ENCODE results near the gene LARGE1. TPM values are rescaled to one million over a fixed set of nuclear protein-coding genes. Genes with fewer than 3 reads are reported as not detected.

Gene LARGE1
- total and polyA plus RNA-seq, 2 of the 8 experiments (the other 6 are each of a cell fraction or from before 2014, with no cell fraction given) = 43.7 to 83.0 TPM

DNA sequence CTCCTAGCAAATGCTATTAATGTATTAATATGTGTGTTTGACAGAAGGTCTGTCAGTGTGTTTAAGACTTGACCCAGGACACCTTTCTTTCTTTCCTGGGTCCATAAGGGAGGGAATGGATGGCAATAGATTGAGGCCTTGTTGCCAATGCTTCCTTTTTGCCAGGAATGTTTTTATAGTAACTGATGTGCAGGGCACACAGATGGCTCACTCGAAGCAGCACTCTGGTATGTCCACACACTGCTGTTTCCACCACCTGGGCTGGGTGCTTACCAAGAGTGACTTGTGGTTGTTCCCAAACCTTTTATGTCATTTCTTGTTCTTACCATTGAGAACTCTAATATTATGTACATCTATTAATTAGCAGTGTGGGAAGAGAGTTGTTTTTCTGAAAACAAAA lies 465.2 kb downstream of the LARGE1 start:
- H2AFZ ChIP-seq (ENCODE audit: low read length) = no peak overlapping the region
- POLR2A ChIA-PET (ENCODE audit: partially characterized antibody) = no interaction called here
- CTCF ChIA-PET (ENCODE audit: partially characterized antibody) = no interaction called here

More for the DNA sequence above, 465.2 kb downstream of the LARGE1 start:
- FAIRE-seq (no peak), DNase-seq (ENCODE audit: low read depth in 1 of 2, low spot score in 2 of 2) (no peak)
- H3K4me3 ChIP-seq (ENCODE audit: extremely low read depth in 1 of 4, insufficient read depth in 2 of 4, low read depth in 3 of 4, low read length in 4 of 4) = no peak overlapping the region
- H4K20me1 ChIP-seq (replicated peaks in 1 of 2; ENCODE audit: control insufficient read depth in 1 of 2, insufficient read depth in 2 of 2, low read length in 2 of 2) = peaks cover 0 to 6% of the 10 kb centered on the region in 2 experiments
- H3K4ac ChIP-seq (replicated peaks; ENCODE audit: insufficient read length, low read depth, low read length) = no peak overlapping the region
- no peak overlapping the region for H4K91ac ChIP-seq (replicated peaks; ENCODE audit: insufficient read length, low read length)
- H2BK12ac ChIP-seq (ENCODE audit: low read depth, low read length) = no peak overlapping the region
- H2AK5ac ChIP-seq (ENCODE audit: low read depth, low read length) = no peak overlapping the region
- no peak overlapping the region for H2BK20ac ChIP-seq (ENCODE audit: low read length)
- H3K27me3 ChIP-seq (replicated peaks in 1 of 4; ENCODE audit: control insufficient read depth in 3 of 4, extremely low read depth in 1 of 4, insufficient read depth in 3 of 4, low read length in 3 of 4) = no peaks in the 10 kb centered on the region
- no peak overlapping the region for H3K27ac ChIP-seq (ENCODE audit: low read depth, low read length)
- H2BK15ac ChIP-seq (ENCODE audit: low read length) = no peak overlapping the region
- H3K79me2 ChIP-seq (ENCODE audit: control insufficient read depth in 1 of 2, insufficient read depth in 2 of 2, low read length in 2 of 2) = 0 out of 4 replicates have a peak, but pooled peaks cover 0 to 2% of the 10 kb centered on the region in 2 experiments
- H3K9ac ChIP-seq (replicated peaks in 1 of 4; ENCODE audit: extremely low read depth in 1 of 4, low read depth in 3 of 4, low read length in 3 of 4) = no peak overlapping the region
- no peak overlapping the region for H3K23ac ChIP-seq (ENCODE audit: insufficient read length)
- no peaks in the 10 kb centered on the region for H3K9me3 ChIP-seq (ENCODE audit: insufficient read depth in 2 of 2, low read depth in 1 of 2, low read length in 1 of 2)
- H3K4me1 ChIP-seq (replicated peaks in 1 of 4; ENCODE audit: control insufficient read depth in 3 of 4, insufficient read depth in 4 of 4, low read length in 3 of 4) = no peaks in the 10 kb centered on the region
- H3K23me2 ChIP-seq (ENCODE audit: low read depth, low read length) = no peaks in the 10 kb centered on the region
- TF ChIP-seq SP4 (IDR thresholded peaks at IDR 0.05; ENCODE audit: low read length) (no peak), YY1 (IDR thresholded peaks at IDR 0.05; ENCODE audit: low read depth, low read length) (no peak), SRF (IDR thresholded peaks at IDR 0.05; ENCODE audit: low read depth, low read length) (no peak), TBP (IDR thresholded peaks at IDR 0.05; ENCODE audit: low read depth, low read length) (no peak)
- no peak overlapping the region for H2BK5ac ChIP-seq (ENCODE audit: low read depth, low read length)
- no peak overlapping the region for H3K18ac ChIP-seq (ENCODE audit: extremely low read depth, low read length)
- no peak overlapping the region for H3K14ac ChIP-seq (ENCODE audit: insufficient read length)
- no peak overlapping the region for H3K56ac ChIP-seq (replicated peaks; ENCODE audit: insufficient read length, low read depth, low read length)
- no peak overlapping the region for H3K4me2 ChIP-seq (ENCODE audit: insufficient read depth in 1 of 2, low read depth in 2 of 2, low read length in 2 of 2)
- WGBS, 2 experiments (ENCODE audit: extremely low coverage in 1 of 2, insufficient coverage in 1 of 2, insufficient read length in 1 of 2, insufficient replicate concordance in 2 of 2, low coverage in 1 of 2, low lambda C conversion rate in 2 of 2, missing lambda C conversion rate in 1 of 2) = 92% methylated on average over 1 of the region's 1 CpG; no CpG with 5 or more reads in 1 of the 2 experiments
- H4K5ac ChIP-seq (ENCODE audit: insufficient read length, low read depth, low read length) = no peak overlapping the region
- H3K36me3 ChIP-seq (ENCODE audit: control insufficient read depth in 2 of 4, insufficient read depth in 4 of 4, low read length in 3 of 4) = no peaks in the 10 kb centered on the region
- H2BK120ac ChIP-seq (replicated peaks; ENCODE audit: low read depth, low read length) = no peak overlapping the region
- peaks cover 2% of the 10 kb centered on the region; the same call in 1 of the 2 replicates for H3K79me1 ChIP-seq (ENCODE audit: low read depth, low read length)
- H4K8ac ChIP-seq (ENCODE audit: extremely low read depth, insufficient read depth, low read length) = no peak overlapping the region
